GM12892 (cell line): ENCODE results near the gene SLC43A3.
"Not testable (repeated sequence)": the region's sequence is repeated elsewhere in the genome, so short reads cannot be mapped to it uniquely, and the experiment has no call there.

ENCODE experiments used
- DNase-seq: peaks from one replicate; pipeline ENCODE4 v3.0.0; 2011; ENCODE audit not compliant: insufficient read length
- FAIRE-seq: peaks from 2 replicates; lab custom pipeline; 2011; peaks lifted over from hg19 to GRCh38; lab: Jason Lieb, UNC
- POLR2A ChIP-seq: IDR thresholded peaks from 2 replicates; pipeline ENCODE4 v1.6.1; 2011; ENCODE audit warnings: low read depth, low read length, control low read depth
- POLR2AphosphoS5 ChIP-seq: IDR thresholded peaks from 2 replicates; pipeline ENCODE4 v1.6.1; 2011; ENCODE audit warnings: low read depth, low read length, control low read depth
- TAF1 ChIP-seq: IDR thresholded peaks from 2 replicates; pipeline ENCODE4 v1.6.1; 2011; ENCODE audit warnings: low read depth, mild to moderate bottlenecking, control low read depth, low read length, borderline replicate concordance

SLC43A3 gene

GRCh38 chr11:57456960-57457642, 30.2 kb upstream of the SLC43A3 start:
- DNase-seq, result no peak
- FAIRE-seq, result peak; percentile 96
- no peak for TF ChIP-seq TAF1
- TF ChIP-seq POLR2A, result no peak
- TF ChIP-seq POLR2AphosphoS5, result no peak

GRCh38 chr11:57453543-57454177, 26.7 kb upstream of the SLC43A3 start:
- FAIRE-seq, result no peak
- no peak for TF ChIP-seq POLR2A
- TF ChIP-seq POLR2AphosphoS5, result no peak
- no peak for TF ChIP-seq TAF1
- no peak for DNase-seq

- no peak for TF ChIP-seq TAF1
- TF ChIP-seq POLR2A, result no peak
- no peak for TF ChIP-seq POLR2AphosphoS5
- FAIRE-seq, result no peak
- DNase-seq, result no peak
Observed at GRCh38 chr11:57446055-57446454, 19.1 kb upstream of the SLC43A3 start.

GRCh38 chr11:57445122-57445394, 18.1 kb upstream of the SLC43A3 start:
- not testable (repeated sequence) for DNase-seq, FAIRE-seq

GRCh38 chr11:57444362-57445121, 17.6 kb upstream of the SLC43A3 start:
- FAIRE-seq (no peak), DNase-seq (no peak)
- no peak for TF ChIP-seq TAF1
- TF ChIP-seq POLR2A, result no peak
- no peak for TF ChIP-seq POLR2AphosphoS5

- TF ChIP-seq POLR2A (no peak), POLR2AphosphoS5 (no peak), TAF1 (no peak)
- no peak for FAIRE-seq
- DNase-seq, result no peak
Observed at GRCh38 chr11:57440744-57441414, 14.0 kb upstream of the SLC43A3 start.

- TF ChIP-seq POLR2A (no peak), POLR2AphosphoS5 (no peak), TAF1 (no peak)
- DNase-seq (no peak), FAIRE-seq (no peak)
Observed at GRCh38 chr11:57439786-57440185, 12.9 kb upstream of the SLC43A3 start.

GRCh38 chr11:57438345-57439285, 11.7 kb upstream of the SLC43A3 start:
- TF ChIP-seq POLR2AphosphoS5 (no peak), POLR2A (no peak), TAF1 (no peak)
- DNase-seq (no peak), FAIRE-seq (no peak)

- TF ChIP-seq TAF1 (no peak), POLR2A (no peak), POLR2AphosphoS5 (no peak)
Observed at GRCh38 chr11:57436031-57436430, 9.1 kb upstream of the SLC43A3 start.

GRCh38 chr11:57434640-57435546, 8.0 kb upstream of the SLC43A3 start:
- no peak for DNase-seq
- TF ChIP-seq TAF1 (no peak), POLR2AphosphoS5 (no peak), POLR2A (no peak)
- FAIRE-seq, result peak; percentile 50

More at GRCh38 chr11:57436031-57436430, 9.1 kb upstream of the SLC43A3 start:
- DNase-seq (no peak), FAIRE-seq (no peak)
